HCT116 (cell line): ENCODE results near the gene SLC50A1. TPM values are rescaled to one million over a fixed set of nuclear protein-coding genes. Genes with fewer than 3 reads are reported as not detected.

Experiments
- ATAC-seq: fragments of 200-7000 bp; cut with Tn5 transposase; 2 replicates; pipeline ENCODE4 v1.9.1; 2020; ENCODE audit warnings: mild to moderate bottlenecking, moderate library complexity
- BruUV-seq: library from RNA; stranded (reverse); fragments of 400-500 nt; replicated peaks from 2 replicates; lab custom pipeline; 2021; lab: Mats Ljungman, UMichigan
- CTCF ChIA-PET: fragments of 300-600 bp; sonication (Branson Sonifier 250); formaldehyde crosslinking; loops from one replicate; lab custom pipeline; 2021; ENCODE audit warnings: antibody characterized with exemption; lab: Charles Lee
- POLR2A ChIA-PET: fragments of 300-600, 350-600 bp; sonication (Branson Sonifier 250); formaldehyde crosslinking; loops from one replicate; lab custom pipeline; 2021; ENCODE audit warnings: antibody characterized with exemption; lab: Charles Lee
- RAD21 ChIA-PET, 2 experiments: fragments of 300-600 bp; sonication (Branson Sonifier 250); formaldehyde crosslinking; loops; one replicate each; lab custom pipeline; 2023; ENCODE audit warnings: low total read pairs in 2 of 2; ENCODE audit not compliant: uncharacterized antibody in 2 of 2, unreplicated experiment in 2 of 2, low non-redundant PET in 1 of 2; lab: Charles Lee
- DNase-seq: peaks from one replicate; pipeline ENCODE4 v3.0.0-alpha.2; 2010; ENCODE audit warnings: low read depth, low spot score
- H2AFZ ChIP-seq: fragments of 200-600 bp; shearing (Covaris generic), sonication (generic); 2 replicates; pipeline ENCODE4 v1.6.1; 2017; ENCODE audit warnings: low read depth, mixed run types, mixed read lengths, antibody characterized with exemption, low read length; ENCODE audit not compliant: poor library complexity, severe bottlenecking
- H3K27ac ChIP-seq: 2 replicates; pipeline ENCODE4 v1.5.1; 2012; ENCODE audit warnings: low read depth, low read length
- H3K27me3 ChIP-seq: fragments of 200-600 bp; sonication (generic); 2 replicates; pipeline ENCODE4 v1.6.1; 2016; ENCODE audit warnings: mixed run types, low read length, mixed read lengths; ENCODE audit not compliant: insufficient read depth
- H3K36me3 ChIP-seq, 2 experiments: fragments of 200-500 bp in 1 of 2; fragments of 200-600 bp in 1 of 2; sonication (Bioruptor generic) in 1 of 2; sonication (generic) in 1 of 2; 2 replicates each; pipeline versions ENCODE4 v1.5.1 to v1.6.1; 2014 to 2016; ENCODE audit warnings: low read length in 2 of 2, inconsistent platforms in 1 of 2, mixed read lengths in 1 of 2, mixed run types in 1 of 2; ENCODE audit not compliant: insufficient read depth in 2 of 2, control insufficient read depth in 1 of 2
- H3K4me1 ChIP-seq, 2 experiments: fragments of 200-600 bp in 1 of 2; sonication (generic) in 1 of 2; 2 replicates each; pipeline versions ENCODE4 v1.5.1 to v1.6.1; 2012 to 2017; ENCODE audit warnings: low read length in 2 of 2, inconsistent platforms in 1 of 2, mild to moderate bottlenecking in 1 of 2, mixed read lengths in 1 of 2, mixed run types in 1 of 2, moderate library complexity in 1 of 2; ENCODE audit not compliant: insufficient read depth in 2 of 2, control insufficient read depth in 1 of 2
- H3K4me2 ChIP-seq: fragments of 200-600 bp; sonication (generic); 2 replicates; pipeline ENCODE4 v1.6.1; 2017; ENCODE audit warnings: mixed run types, low read length, mixed read lengths
- H3K4me3 ChIP-seq, 2 experiments: fragments of 200-600 bp in 1 of 2; sonication (generic) in 1 of 2; replicated peaks in 1 of 2; 2 replicates each; pipeline ENCODE4 v1.5.1; 2011 to 2016; ENCODE audit warnings: low read length in 2 of 2, control low read depth in 1 of 2, low read depth in 1 of 2, mild to moderate bottlenecking in 1 of 2, mixed read lengths in 1 of 2, mixed run types in 1 of 2
- H3K79me2 ChIP-seq: fragments of 200-600 bp; sonication (generic); 2 replicates; pipeline ENCODE4 v1.6.1; 2017; ENCODE audit warnings: mild to moderate bottlenecking, mixed run types, low read length, moderate library complexity, mixed read lengths; ENCODE audit not compliant: insufficient read depth
- H3K9ac ChIP-seq: fragments of 200-600 bp; sonication (generic); 2 replicates; pipeline ENCODE4 v1.6.1; 2016; ENCODE audit warnings: low read length, mixed read lengths
- H3K9me2 ChIP-seq: fragments of 200-600 bp; sonication (generic), shearing (Covaris generic); 2 replicates; pipeline ENCODE4 v1.6.1; 2017; ENCODE audit warnings: mixed run types, mild to moderate bottlenecking, moderate library complexity; ENCODE audit not compliant: insufficient read depth
- H3K9me3 ChIP-seq, 2 experiments: fragments of 200-500 bp in 1 of 2; fragments of 200-600 bp in 1 of 2; sonication (Bioruptor generic) in 1 of 2; sonication (generic) in 1 of 2; 2 replicates each; pipeline ENCODE4 v1.6.1; 2014 to 2017; ENCODE audit warnings: low read length in 2 of 2, mixed read lengths in 2 of 2, inconsistent platforms in 1 of 2, low read depth in 1 of 2, mild to moderate bottlenecking in 1 of 2, mixed run types in 1 of 2, moderate library complexity in 1 of 2; ENCODE audit not compliant: control insufficient read depth in 1 of 2, insufficient read depth in 1 of 2
- H4K20me1 ChIP-seq: fragments of 200-600 bp; sonication (generic), shearing (Covaris generic); 2 replicates; pipeline ENCODE4 v1.6.1; 2017; ENCODE audit warnings: mixed run types, mild to moderate bottlenecking, moderate library complexity; ENCODE audit not compliant: insufficient read depth
- CBX3 ChIP-seq: IDR thresholded peaks from 2 replicates; pipeline ENCODE4 v1.6.1; 2012; ENCODE audit warnings: low read depth
- CEBPB ChIP-seq: IDR thresholded peaks from 2 replicates; pipeline ENCODE4 v1.6.1; 2012; ENCODE audit warnings: low read depth
- EZH2 ChIP-seq: fragments of 200-600 bp; sonication (generic); IDR thresholded peaks from 2 replicates; pipeline ENCODE4 v1.6.1; 2017; ENCODE audit warnings: antibody characterized with exemption, mixed run types
- FOSL1 ChIP-seq: IDR thresholded peaks from 2 replicates; pipeline ENCODE4 v1.6.1; 2012; ENCODE audit warnings: low read depth
- JUND ChIP-seq: IDR thresholded peaks from 2 replicates; pipeline ENCODE4 v1.6.1; 2012
- MAX ChIP-seq: IDR thresholded peaks from 2 replicates; pipeline ENCODE4 v1.6.1; 2012
- RAD21 ChIP-seq: IDR thresholded peaks from 2 replicates; pipeline ENCODE4 v1.6.1; 2012; ENCODE audit warnings: low read depth, mild to moderate bottlenecking
- SIN3A ChIP-seq: IDR thresholded peaks from 2 replicates; pipeline ENCODE4 v1.6.1; 2012; ENCODE audit warnings: low read depth
- TCF7L2 ChIP-seq: IDR thresholded peaks from 2 replicates; pipeline ENCODE4 v1.7.0; 2011; ENCODE audit warnings: borderline replicate concordance, inconsistent platforms; ENCODE audit not compliant: insufficient read depth, insufficient read length; ENCODE audit errors: extremely low read depth
- YY1 ChIP-seq: IDR thresholded peaks from 2 replicates; pipeline ENCODE4 v1.6.1; 2011; ENCODE audit warnings: low read length, low read depth, moderate library complexity, mild to moderate bottlenecking; ENCODE audit not compliant: insufficient replicate concordance; ENCODE audit errors: extremely low read depth
- ZFX ChIP-seq: fragments of 450-650 bp; IDR thresholded peaks from 2 replicates; pipeline ENCODE4 v1.6.1; 2017
- intact Hi-C: fragments of 100-400 bp; cut with micrococcal nuclease; formaldehyde crosslinking; loops from 2 replicates; pipeline ENCODE4 v1.10.0; 2022
- total RNA-seq: library from RNA; stranded (reverse); gene quantifications from one replicate; pipeline ENCODE4 v1.2.1, GENCODE V29; 2021; ENCODE audit not compliant: unreplicated experiment

SLC50A1 gene
- total RNA-seq, 1 experiment from 2014 or later, result 49.9 TPM

DNA sequence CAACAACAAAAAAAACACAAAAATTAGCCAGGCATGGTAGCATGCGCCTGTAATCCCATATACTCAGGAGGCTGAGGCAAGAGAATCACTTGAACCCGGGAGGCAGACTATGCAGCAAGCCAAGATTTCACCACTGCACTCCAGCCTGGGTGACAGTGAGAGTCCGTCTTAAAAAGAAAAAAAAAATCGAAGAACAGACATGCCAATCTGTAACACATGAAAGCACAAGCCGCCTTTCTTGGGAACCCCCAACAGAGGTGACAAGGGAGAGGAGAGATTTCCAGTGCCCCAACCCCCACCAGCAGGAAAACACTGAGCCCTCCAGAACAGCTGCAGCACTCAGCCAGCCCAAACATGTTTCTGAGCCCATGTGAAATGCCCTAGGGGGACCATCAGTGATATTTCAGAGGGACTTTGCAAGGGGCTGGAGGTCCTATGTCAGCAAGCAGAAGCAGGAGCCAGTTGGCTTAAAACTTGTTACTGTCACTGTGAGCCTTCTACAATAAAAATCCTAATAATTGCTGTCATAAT, 22.1 kb upstream of the SLC50A1 start:
- H3K9me3 ChIP-seq, result no peaks in the 10 kb centered on the region
- TF ChIP-seq TCF7L2, result no peak
- TF ChIP-seq FOSL1, result no peak
- TF ChIP-seq EZH2, result no peak
- no peak for TF ChIP-seq CBX3
- no peak for TF ChIP-seq ZFX
- TF ChIP-seq RAD21, result no peak
- TF ChIP-seq JUND, result no peak
- TF ChIP-seq SIN3A, result no peak
- TF ChIP-seq YY1, result no peak
- TF ChIP-seq CEBPB, result no peak
- TF ChIP-seq MAX, result no peak
- DNase-seq (no peak), ATAC-seq (no peak)
- H2AFZ ChIP-seq, result no peak overlapping the region
- no peaks in the 10 kb centered on the region for H3K79me2 ChIP-seq
- ChIA-PET POLR2A (no interaction called here), CTCF (no interaction called here), RAD21 (no interaction called here)
- BruUV-seq, result no TSS peak
- H3K27me3 ChIP-seq, result no peaks in the 10 kb centered on the region
- H3K4me3 ChIP-seq, result no peak overlapping the region
- intact Hi-C loops, result loop anchor here (5.0 kb wide), 1 partner anchor 54 kb away; no protein-coding TSS in a partner anchor
- no peaks in the 10 kb centered on the region for H4K20me1 ChIP-seq
- H3K4me2 ChIP-seq, result no peak overlapping the region
- H3K27ac ChIP-seq, result no peak overlapping the region
- no peaks in the 10 kb centered on the region for H3K9me2 ChIP-seq
- H3K4me1 ChIP-seq, result peaks cover 0 to 3% of the 10 kb centered on the region in 2 experiments; a peak in 1 of 4 replicates
- no peaks in the 10 kb centered on the region for H3K36me3 ChIP-seq
- H3K9ac ChIP-seq, result no peak overlapping the region
